ENCODE measurements around the gene IAH1.
"Not testable (repeated sequence)": the region's sequence is repeated elsewhere in the genome, so short reads cannot be mapped to it uniquely, and the experiment has no call there.

Gene IAH1

GRCh38 chr2:9471206-9471605, 3.1 kb upstream of the IAH1 start:
- in situ Hi-C loops (cut with MboI; ENCODE audit: low pct_unique_long_range_greater_than_20kb, low sequenced_read_pairs) = no loop called here
- no peak for DNase-seq

GRCh38 chr2:9472511-9472910, 1.8 kb upstream of the IAH1 start:
- in situ Hi-C loops (cut with MboI; ENCODE audit: low pct_unique_long_range_greater_than_20kb, low sequenced_read_pairs) = no loop called here
- no peak for DNase-seq

GRCh38 chr2:9473308-9473984, 905 bp upstream of the IAH1 start:
- in situ Hi-C loops (cut with MboI; ENCODE audit: low pct_unique_long_range_greater_than_20kb, low sequenced_read_pairs) = no loop called here
- no peak for DNase-seq

GRCh38 chr2:9473985-9474360, 378 bp upstream of the IAH1 start:
- in situ Hi-C loops (cut with MboI; ENCODE audit: low pct_unique_long_range_greater_than_20kb, low sequenced_read_pairs) = no loop called here
- no peak for DNase-seq

- in situ Hi-C loops (cut with MboI; ENCODE audit: low pct_unique_long_range_greater_than_20kb, low sequenced_read_pairs) = no loop called here
- no peak for DNase-seq
Measured at GRCh38 chr2:9477914-9478313, 3.6 kb downstream of the IAH1 start.

- in situ Hi-C loops (cut with MboI; ENCODE audit: low pct_unique_long_range_greater_than_20kb, low sequenced_read_pairs) = no loop called here
- DNase-seq = no peak
Measured at GRCh38 chr2:9478526-9478925, 4.2 kb downstream of the IAH1 start.

- no peak for DNase-seq
- in situ Hi-C loops (cut with MboI; ENCODE audit: low pct_unique_long_range_greater_than_20kb, low sequenced_read_pairs) = no loop called here
Measured at GRCh38 chr2:9480157-9480556, 5.8 kb downstream of the IAH1 start.

- no peak for DNase-seq
Measured at GRCh38 chr2:9483107-9483506, 8.8 kb downstream of the IAH1 start.

GRCh38 chr2:9484533-9484932, 10.2 kb downstream of the IAH1 start:
- DNase-seq = no peak
- in situ Hi-C loops (cut with MboI; ENCODE audit: low pct_unique_long_range_greater_than_20kb, low sequenced_read_pairs) = no loop called here

More at GRCh38 chr2:9483107-9483506, 8.8 kb downstream of the IAH1 start:
- in situ Hi-C loops (cut with MboI; ENCODE audit: low pct_unique_long_range_greater_than_20kb, low sequenced_read_pairs) = no loop called here

GRCh38 chr2:9488583-9489547, 14.5 kb downstream of the IAH1 start:
- DNase-seq = no peak
- in situ Hi-C loops (cut with MboI; ENCODE audit: low pct_unique_long_range_greater_than_20kb, low sequenced_read_pairs) = no loop called here

GRCh38 chr2:9490789-9491188, 16.4 kb downstream of the IAH1 start:
- DNase-seq = no peak
- in situ Hi-C loops (cut with MboI; ENCODE audit: low pct_unique_long_range_greater_than_20kb, low sequenced_read_pairs) = no loop called here

- in situ Hi-C loops (cut with MboI; ENCODE audit: low pct_unique_long_range_greater_than_20kb, low sequenced_read_pairs) = no loop called here
- DNase-seq = no peak
Measured at GRCh38 chr2:9492927-9493326, 18.6 kb downstream of the IAH1 start.

GRCh38 chr2:9493478-9493877, 19.1 kb downstream of the IAH1 start:
- in situ Hi-C loops (cut with MboI; ENCODE audit: low pct_unique_long_range_greater_than_20kb, low sequenced_read_pairs) = no loop called here
- no peak for DNase-seq

GRCh38 chr2:9494081-9494480, 19.7 kb downstream of the IAH1 start:
- in situ Hi-C loops (cut with MboI; ENCODE audit: low pct_unique_long_range_greater_than_20kb, low sequenced_read_pairs) = no loop called here
- DNase-seq = no peak

- in situ Hi-C loops (cut with MboI; ENCODE audit: low pct_unique_long_range_greater_than_20kb, low sequenced_read_pairs) = no loop called here
- no peak for DNase-seq
Measured at GRCh38 chr2:9497017-9497416, 22.7 kb downstream of the IAH1 start.

- DNase-seq = no peak
- in situ Hi-C loops (cut with MboI; ENCODE audit: low pct_unique_long_range_greater_than_20kb, low sequenced_read_pairs) = no loop called here
Measured at GRCh38 chr2:9498210-9498609, 23.9 kb downstream of the IAH1 start.

GRCh38 chr2:9508931-9509330, 34.6 kb downstream of the IAH1 start:
- in situ Hi-C loops (cut with MboI; ENCODE audit: low pct_unique_long_range_greater_than_20kb, low sequenced_read_pairs) = no loop called here
- peak; percentile 43 for DNase-seq

GRCh38 chr2:9513946-9514345, 39.6 kb downstream of the IAH1 start:
- DNase-seq; in situ Hi-C loops (cut with MboI; ENCODE audit: low pct_unique_long_range_greater_than_20kb, low sequenced_read_pairs): not testable (repeated sequence)

- no peak for DNase-seq
- in situ Hi-C loops (cut with MboI; ENCODE audit: low pct_unique_long_range_greater_than_20kb, low sequenced_read_pairs) = no loop called here
Measured at GRCh38 chr2:9517118-9517782, 42.9 kb downstream of the IAH1 start.

- in situ Hi-C loops (cut with MboI; ENCODE audit: low pct_unique_long_range_greater_than_20kb, low sequenced_read_pairs) = no loop called here
- no peak for DNase-seq
Measured at GRCh38 chr2:9518163-9518562, 43.8 kb downstream of the IAH1 start.

Measured in KBM-7 (cell line).